ENCODE measurements around the gene EEA1. TPM values are rescaled to one million over a fixed set of nuclear protein-coding genes. Genes with fewer than 3 reads are reported as not detected.

The EEA1 gene
- total RNA-seq, 6 experiments from 2014 or later: 40.7 to 45.2 (median 44.1) TPM

- TF ChIP-seq CTCF (IDR thresholded peaks at IDR 0.05): no peak
- Mint-ChIP-seq H3K27me3 (ENCODE audit: insufficient read depth) (peaks cover 2% of the 10 kb centered on the region; the same call in 1 of the 2 replicates), H3K4me3 (no peak overlapping the region), H3K9me3 (no peaks in the 10 kb centered on the region), H3K4me1 (ENCODE audit: low read depth) (peaks cover 30% of the 10 kb centered on the region), H3K36me3 (ENCODE audit: low read depth) (no peaks in the 10 kb centered on the region), H3K27ac (no peak overlapping the region)
- DNase-seq: no peak
Observed at GRCh38 chr12:92765871-92766270, 163.2 kb downstream of the EEA1 start.

- H3K27ac Mint-ChIP-seq: no peak overlapping the region
- no peaks in the 10 kb centered on the region for H3K36me3 Mint-ChIP-seq (ENCODE audit: low read depth)
- H3K9me3 Mint-ChIP-seq: no peaks in the 10 kb centered on the region
- no peak for DNase-seq
- H3K27me3 Mint-ChIP-seq (ENCODE audit: insufficient read depth): peaks cover 4% of the 10 kb centered on the region
- no peak for TF ChIP-seq CTCF (IDR thresholded peaks at IDR 0.05)
- peaks cover 25% of the 10 kb centered on the region for H3K4me1 Mint-ChIP-seq (ENCODE audit: low read depth)
- no peak overlapping the region for H3K4me3 Mint-ChIP-seq
Observed at GRCh38 chr12:92764831-92765230, 164.3 kb downstream of the EEA1 start.

- no peak for TF ChIP-seq CTCF (IDR thresholded peaks at IDR 0.05)
- Mint-ChIP-seq H3K9me3 (no peaks in the 10 kb centered on the region), H3K27ac (no peak overlapping the region), H3K27me3 (ENCODE audit: insufficient read depth) (peaks cover 4% of the 10 kb centered on the region), H3K4me3 (no peak overlapping the region), H3K36me3 (ENCODE audit: low read depth) (no peaks in the 10 kb centered on the region), H3K4me1 (ENCODE audit: low read depth) (peaks cover 32% of the 10 kb centered on the region)
- DNase-seq: no peak
Observed at GRCh38 chr12:92762773-92763172, 166.3 kb downstream of the EEA1 start.

- Mint-ChIP-seq H3K27me3 (ENCODE audit: insufficient read depth) (peaks cover 7% of the 10 kb centered on the region), H3K9me3 (no peaks in the 10 kb centered on the region), H3K36me3 (ENCODE audit: low read depth) (no peaks in the 10 kb centered on the region), H3K4me3 (no peak overlapping the region), H3K27ac (peak overlapping the region; percentile 25), H3K4me1 (ENCODE audit: low read depth) (peaks cover 28% of the 10 kb centered on the region)
- TF ChIP-seq CTCF (IDR thresholded peaks at IDR 0.05): no peak
- peak; percentile 95 for DNase-seq
Observed at GRCh38 chr12:92759634-92760268, 169.3 kb downstream of the EEA1 start.

GRCh38 chr12:92757597-92758121 lies 171.4 kb downstream of the EEA1 start:
- TF ChIP-seq CTCF (IDR thresholded peaks at IDR 0.05): no peak
- H3K27ac Mint-ChIP-seq: no peak overlapping the region
- peaks cover 7% of the 10 kb centered on the region for H3K27me3 Mint-ChIP-seq (ENCODE audit: insufficient read depth)
- no peaks in the 10 kb centered on the region for H3K9me3 Mint-ChIP-seq
- no peak for DNase-seq
- H3K4me1 Mint-ChIP-seq (ENCODE audit: low read depth): peaks cover 20% of the 10 kb centered on the region
- H3K4me3 Mint-ChIP-seq: no peak overlapping the region
- H3K36me3 Mint-ChIP-seq (ENCODE audit: low read depth): no peaks in the 10 kb centered on the region
